HepG2 (cell line): Measurements from ENCODE around the gene KIZ. TPM values are rescaled to one million over a fixed set of nuclear protein-coding genes. Genes with fewer than 3 reads are reported as not detected.

Experiments used
- ATF7 ChIP-seq, 2 experiments: fragments of 450-650 bp in 1 of 2; sonication (generic) in 1 of 2; formaldehyde crosslinking in 1 of 2; IDR thresholded peaks; 2 replicates each; pipeline versions ENCODE4 v1.4.0 to v1.6.1; 2016 to 2020; ENCODE audit warnings: antibody characterized with exemption in 1 of 2, mild to moderate bottlenecking in 1 of 2, missing genetic modification reagents in 1 of 2
- ATM ChIP-seq: fragments of 450-650 bp; IDR thresholded peaks from 2 replicates; pipeline ENCODE4 v1.7.1; 2017; ENCODE audit warnings: mild to moderate bottlenecking, borderline replicate concordance
- CBX2 ChIP-seq, 2 experiments: fragments of 200-600 bp in 1 of 2; sonication (generic); formaldehyde crosslinking in 1 of 2; IDR thresholded peaks; 2 replicates each; pipeline versions ENCODE4 v1.7.0 to v1.8.1; 2018 to 2022; ENCODE audit warnings: low read depth in 2 of 2, low read length in 1 of 2, mild to moderate bottlenecking in 1 of 2, missing genetic modification reagents in 1 of 2
- CBX5 ChIP-seq: sonication (generic); formaldehyde crosslinking; IDR thresholded peaks from 2 replicates; pipeline ENCODE4 v1.4.0; 2020; ENCODE audit warnings: missing genetic modification reagents, borderline replicate concordance
- CHCHD3 ChIP-seq: sonication (generic); formaldehyde crosslinking; IDR thresholded peaks from 2 replicates; pipeline ENCODE4 v1.8.0; 2022; ENCODE audit warnings: mild to moderate bottlenecking, missing genetic modification reagents, moderate library complexity
- ESRRA ChIP-seq: sonication (generic); formaldehyde crosslinking; IDR thresholded peaks from 2 replicates; pipeline ENCODE4 v1.5.1; 2020; ENCODE audit warnings: mild to moderate bottlenecking, low read depth, missing genetic modification reagents
- HDAC1 ChIP-seq: sonication (generic); formaldehyde crosslinking; IDR thresholded peaks from 2 replicates; pipeline ENCODE4 v1.5.1; 2020; ENCODE audit warnings: mild to moderate bottlenecking, missing genetic modification reagents
- ISL2 ChIP-seq: sonication (generic); formaldehyde crosslinking; IDR thresholded peaks from 2 replicates; pipeline ENCODE4 v1.5.0; 2020; ENCODE audit warnings: missing genetic modification reagents
- JUNB ChIP-seq: sonication (generic); formaldehyde crosslinking; IDR thresholded peaks from 2 replicates; pipeline ENCODE4 v1.8.0; 2022; ENCODE audit warnings: missing genetic modification reagents, mild to moderate bottlenecking, borderline replicate concordance
- KLF15 ChIP-seq: sonication (generic); formaldehyde crosslinking; IDR thresholded peaks from 2 replicates; pipeline ENCODE4 v1.8.1; 2023; ENCODE audit warnings: borderline replicate concordance, mild to moderate bottlenecking, inconsistent platforms, missing genetic modification reagents, mixed read lengths
- NPAS2 ChIP-seq: sonication (generic); formaldehyde crosslinking; IDR thresholded peaks from 2 replicates; pipeline ENCODE4 v1.8.0; 2022; ENCODE audit warnings: mild to moderate bottlenecking, missing genetic modification reagents, borderline replicate concordance
- NR1H2 ChIP-seq: sonication (generic); formaldehyde crosslinking; IDR thresholded peaks from 2 replicates; pipeline ENCODE4 v1.8.1; 2022; ENCODE audit warnings: low read depth, missing genetic modification reagents, borderline replicate concordance
- NR2F6 ChIP-seq, 2 experiments: IDR thresholded peaks; 2 replicates each; pipeline ENCODE4 v1.6.1; 2016; ENCODE audit warnings: antibody characterized with exemption in 1 of 2, mild to moderate bottlenecking in 1 of 2
- RAD51 ChIP-seq: fragments of 450-650 bp; IDR thresholded peaks from 2 replicates; pipeline ENCODE4 v1.6.1; 2016; ENCODE audit warnings: borderline replicate concordance
- RARA ChIP-seq: IDR thresholded peaks from 2 replicates; pipeline ENCODE4 v1.6.1; 2016; ENCODE audit warnings: missing genetic modification reagents, missing compliant biosample characterization
- SAFB2 ChIP-seq: sonication (generic); formaldehyde crosslinking; IDR thresholded peaks from 2 replicates; pipeline ENCODE4 v1.5.1; 2020; ENCODE audit warnings: missing genetic modification reagents, low read depth, mild to moderate bottlenecking, borderline replicate concordance
- SIN3B ChIP-seq: fragments of 150-350 bp; IDR thresholded peaks from 2 replicates; pipeline ENCODE4 v1.6.1; 2014; ENCODE audit warnings: low read length
- SIX1 ChIP-seq: sonication (generic); formaldehyde crosslinking; IDR thresholded peaks from 2 replicates; pipeline ENCODE4 v1.4.0; 2020; ENCODE audit warnings: missing genetic modification reagents, borderline replicate concordance
- SMAD1 ChIP-seq: sonication (generic); formaldehyde crosslinking; IDR thresholded peaks from 2 replicates; pipeline ENCODE4 v1.4.0; 2020; ENCODE audit warnings: missing genetic modification reagents, low read depth, mild to moderate bottlenecking, borderline replicate concordance
- ZEB1 ChIP-seq: IDR thresholded peaks from 2 replicates; pipeline ENCODE4 v1.6.1; 2012; ENCODE audit warnings: mild to moderate bottlenecking, low read depth, inconsistent platforms; ENCODE audit not compliant: insufficient replicate concordance
- ZFYVE20 ChIP-seq: sonication (generic); formaldehyde crosslinking; IDR thresholded peaks from 2 replicates; pipeline ENCODE4 v1.8.0; 2023; ENCODE audit warnings: low read depth, mild to moderate bottlenecking, moderate library complexity, missing genetic modification reagents, borderline replicate concordance
- ZKSCAN8 ChIP-seq: IDR thresholded peaks from 2 replicates; pipeline ENCODE4 v1.6.1; 2016; ENCODE audit warnings: borderline replicate concordance, missing genetic modification reagents, missing compliant biosample characterization
- ZNF101 ChIP-seq: sonication (generic); formaldehyde crosslinking; IDR thresholded peaks from 2 replicates; pipeline ENCODE4 v1.4.0; 2020; ENCODE audit warnings: mild to moderate bottlenecking, low read depth, missing genetic modification reagents, borderline replicate concordance
- ZNF124 ChIP-seq: sonication (generic); formaldehyde crosslinking; IDR thresholded peaks from 2 replicates; pipeline ENCODE4 v1.4.0; 2020; ENCODE audit warnings: missing genetic modification reagents
- ZNF326 ChIP-seq: sonication (generic); formaldehyde crosslinking; IDR thresholded peaks from 2 replicates; pipeline ENCODE4 v1.4.0; 2020; ENCODE audit warnings: missing genetic modification reagents, borderline replicate concordance
- ZNF441 ChIP-seq: sonication (generic); formaldehyde crosslinking; IDR thresholded peaks from 2 replicates; pipeline ENCODE4 v1.7.0; 2021; ENCODE audit warnings: missing genetic modification reagents, borderline replicate concordance
- ZNF713 ChIP-seq: sonication (generic); formaldehyde crosslinking; IDR thresholded peaks from 2 replicates; pipeline ENCODE4 v1.4.0; 2020; ENCODE audit warnings: mild to moderate bottlenecking, missing genetic modification reagents
- ZNF75D ChIP-seq: sonication (generic); formaldehyde crosslinking; IDR thresholded peaks from 2 replicates; pipeline ENCODE4 v1.8.1; 2023; ENCODE audit warnings: missing genetic modification reagents, mild to moderate bottlenecking, borderline replicate concordance
- polyA plus RNA-seq, 8 experiments: library from polyadenylated mRNA; depleted of rRNA in 3 of 8; stranded (reverse) in 7 of 8; unstranded in 1 of 8; fragments of >200 nt; fragmentation: Illumina TruSeq in 4 of 8; extraction: Trizol in 4 of 8; gene quantifications; 2 replicates each; pipeline versions ENCODE4 v1.2.1 to v1.2.3, GENCODE V29; 2011 to 2016; ENCODE audit warnings: low read depth in 4 of 8, missing spikeins in 1 of 8, mixed read lengths in 1 of 8; ENCODE audit not compliant: insufficient read depth in 1 of 8
- total RNA-seq, 5 experiments: library from RNA; depleted of rRNA; stranded (reverse); fragments of >200 nt; fragmentation: Illumina TruSeq; extraction: Trizol; gene quantifications; 2 replicates each; pipeline ENCODE4 v1.2.3, GENCODE V29; 2016; ENCODE audit warnings: low read depth in 1 of 5
- TF ChIP-seq, protein P1 (sequence below): sonication (generic); formaldehyde crosslinking; IDR thresholded peaks from 2 replicates; pipeline ENCODE4 v1.4.0; 2020; ENCODE audit warnings: missing genetic modification reagents
- TF ChIP-seq, protein P2 (sequence below): sonication (generic); formaldehyde crosslinking; IDR thresholded peaks from 2 replicates; pipeline ENCODE4 v1.4.0; 2020; ENCODE audit warnings: mild to moderate bottlenecking, missing genetic modification reagents
- TF ChIP-seq, protein P3 (sequence below): sonication (generic); formaldehyde crosslinking; IDR thresholded peaks from 2 replicates; pipeline ENCODE4 v1.4.0; 2020; ENCODE audit warnings: missing genetic modification reagents

Gene KIZ
- total and polyA plus RNA-seq, 2 of the 13 experiments (the other 11 are each of a cell fraction or from before 2014, with no cell fraction given): 46.3 to 114 TPM

DNA sequence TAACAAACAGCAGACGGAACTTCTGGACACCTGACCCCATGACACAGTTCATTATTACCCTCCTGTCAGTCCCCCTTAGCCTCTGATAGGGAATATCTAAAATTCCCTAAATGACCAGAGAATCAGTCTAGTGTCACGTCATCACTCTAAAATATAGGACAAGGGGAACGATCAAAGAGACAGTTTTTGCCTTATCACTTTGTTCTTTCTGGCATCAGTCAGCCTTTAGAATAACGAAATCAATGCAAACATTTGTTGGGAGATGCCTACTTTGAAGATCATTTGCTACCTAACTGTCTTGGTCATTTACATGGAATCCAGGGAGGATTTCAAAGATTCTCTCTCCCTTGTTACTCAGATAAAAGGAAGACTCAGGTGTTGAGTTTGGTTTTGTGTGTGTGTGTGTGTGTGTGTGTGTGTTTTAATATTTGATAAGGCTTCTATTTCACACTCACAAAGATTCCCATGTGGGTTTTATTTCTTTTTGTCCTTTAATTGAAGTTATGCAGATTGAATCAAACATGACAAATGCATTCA is 48.0 kb upstream of the KIZ start (continued):
- peak; percentile 71; the same call in 1 of the 2 replicates for TF ChIP-seq JUNB (CRISPR knock-in tag)
- TF ChIP-seq ZNF326: no peak
- peak; percentile 46; the same call in 1 of the 2 replicates for TF ChIP-seq ZKSCAN8 (CRISPR knock-in tag)
- TF ChIP-seq SIX1 (CRISPR knock-in tag): no peak
- no peak for TF ChIP-seq CBX5
- TF ChIP-seq KLF15: no peak
- TF ChIP-seq HDAC1 (CRISPR knock-in tag): no peak
- TF ChIP-seq ATM: no peak
- no peak for TF ChIP-seq ZNF713 (CRISPR knock-in tag)
- TF ChIP-seq CBX2 (IDR thresholded peaks at IDR 0.05; ENCODE audit: low read depth, low read length): no peak
- no peak for TF ChIP-seq CBX2 (CRISPR knock-in tag; IDR thresholded peaks at IDR 0.05; ENCODE audit: low read depth)
- no peak for TF ChIP-seq ZNF441 (CRISPR knock-in tag)
- TF ChIP-seq ATF7 (IDR thresholded peaks at IDR 0.05): peak; percentile 52
- no peak for TF ChIP-seq ATF7 (CRISPR knock-in tag; IDR thresholded peaks at IDR 0.05)
- no peak for TF ChIP-seq NR1H2 (CRISPR knock-in tag)
- no peak for TF ChIP-seq ZNF101 (CRISPR knock-in tag)
- TF ChIP-seq ZNF124: no peak
- TF ChIP-seq ZNF75D (CRISPR knock-in tag): no peak
- no peak for TF ChIP-seq CHCHD3
- TF ChIP-seq ZEB1: peak; percentile 42
- TF ChIP-seq, protein P1, sequence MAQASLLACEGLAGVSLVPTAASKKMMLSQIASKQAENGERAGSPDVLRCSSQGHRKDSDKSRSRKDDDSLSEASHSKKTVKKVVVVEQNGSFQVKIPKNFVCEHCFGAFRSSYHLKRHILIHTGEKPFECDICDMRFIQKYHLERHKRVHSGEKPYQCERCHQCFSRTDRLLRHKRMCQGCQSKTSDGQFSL (CRISPR knock-in tag): no peak
- TF ChIP-seq ESRRA (CRISPR knock-in tag): no peak
- TF ChIP-seq, protein P2, sequence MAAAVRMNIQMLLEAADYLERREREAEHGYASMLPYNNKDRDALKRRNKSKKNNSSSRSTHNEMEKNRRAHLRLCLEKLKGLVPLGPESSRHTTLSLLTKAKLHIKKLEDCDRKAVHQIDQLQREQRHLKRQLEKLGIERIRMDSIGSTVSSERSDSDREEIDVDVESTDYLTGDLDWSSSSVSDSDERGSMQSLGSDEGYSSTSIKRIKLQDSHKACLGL: no peak
- TF ChIP-seq SIN3B: no peak
- no peak for TF ChIP-seq RAD51
- TF ChIP-seq RARA (CRISPR knock-in tag): peak; percentile 76
- TF ChIP-seq, protein P3, sequence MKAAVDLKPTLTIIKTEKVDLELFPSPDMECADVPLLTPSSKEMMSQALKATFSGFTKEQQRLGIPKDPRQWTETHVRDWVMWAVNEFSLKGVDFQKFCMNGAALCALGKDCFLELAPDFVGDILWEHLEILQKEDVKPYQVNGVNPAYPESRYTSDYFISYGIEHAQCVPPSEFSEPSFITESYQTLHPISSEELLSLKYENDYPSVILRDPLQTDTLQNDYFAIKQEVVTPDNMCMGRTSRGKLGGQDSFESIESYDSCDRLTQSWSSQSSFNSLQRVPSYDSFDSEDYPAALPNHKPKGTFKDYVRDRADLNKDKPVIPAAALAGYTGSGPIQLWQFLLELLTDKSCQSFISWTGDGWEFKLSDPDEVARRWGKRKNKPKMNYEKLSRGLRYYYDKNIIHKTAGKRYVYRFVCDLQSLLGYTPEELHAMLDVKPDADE (CRISPR knock-in tag): no peak
- TF ChIP-seq SAFB2 (CRISPR knock-in tag): no peak
- no peak for TF ChIP-seq ZFYVE20
- no peak for TF ChIP-seq NPAS2 (CRISPR knock-in tag)
- no peak for TF ChIP-seq SMAD1 (CRISPR knock-in tag)
- TF ChIP-seq NR2F6 (IDR thresholded peaks at IDR 0.05): peak; percentile 58; the same call in 1 of the 2 replicates
- TF ChIP-seq NR2F6 (CRISPR knock-in tag; IDR thresholded peaks at IDR 0.05): peak; percentile 77; the same call in 1 of the 2 replicates
- TF ChIP-seq ISL2 (CRISPR knock-in tag): peak; percentile 96
